NB4 (cell line): ENCODE measurements around the gene TDRD10.
A peak's percentile ranks its signal among the peaks of the same experiment; 100 is the strongest.

Experiments used
- DNase-seq: peaks from one replicate; pipeline ENCODE4 v3.0.0; 2010; ENCODE audit warnings: low read depth
- H3K4me3 ChIP-seq: one replicate; pipeline ENCODE4 v1.5.1; 2011; ENCODE audit warnings: mild to moderate bottlenecking, low read depth, low read length, moderate library complexity
- CTCF ChIP-seq: IDR thresholded peaks from one replicate; pipeline ENCODE4 v1.5.1; 2012; ENCODE audit warnings: low read depth, low read length
- MAX ChIP-seq: IDR thresholded peaks from 2 replicates; pipeline ENCODE4 v1.6.1; 2011; ENCODE audit warnings: low read depth, low read length
- MYC ChIP-seq: IDR thresholded peaks from 2 replicates; pipeline ENCODE4 v1.6.1; 2011; ENCODE audit warnings: low read depth, low read length
- POLR2A ChIP-seq: IDR thresholded peaks from 2 replicates; pipeline ENCODE4 v1.6.1; 2011; ENCODE audit warnings: mild to moderate bottlenecking; ENCODE audit not compliant: insufficient read length; ENCODE audit errors: extremely low read depth

The TDRD10 gene

DNA sequence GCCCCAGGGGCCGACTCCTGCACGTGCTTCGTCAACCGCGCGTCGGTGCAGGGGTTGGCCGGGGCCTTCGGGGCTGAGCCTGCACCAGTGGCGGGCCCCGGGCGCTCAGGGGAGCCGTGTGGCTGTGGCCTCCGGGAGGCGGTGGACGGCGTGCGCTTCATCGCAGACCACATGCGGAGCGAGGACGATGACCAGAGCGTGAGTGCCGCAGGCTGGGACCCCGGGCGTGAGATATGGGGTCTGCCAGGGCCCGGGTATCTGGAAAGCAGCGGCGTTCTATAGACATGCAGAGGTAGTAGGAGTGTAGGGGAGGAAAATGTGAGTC lies 69.9 kb downstream of the TDRD10 start:
- no peak overlapping the region for H3K4me3 ChIP-seq
- TF ChIP-seq MYC (no peak), POLR2A (no peak), MAX (no peak), CTCF (no peak)
- DNase-seq = no peak

- H3K4me3 ChIP-seq = no peak overlapping the region
- no peak for DNase-seq
- no peak for TF ChIP-seq MAX
- no peak for TF ChIP-seq POLR2A
- TF ChIP-seq MYC = no peak
- no peak for TF ChIP-seq CTCF
These were observed 70.6 kb downstream of the TDRD10 start for GRCh38 chr1:154572468-154573167.

DNA sequence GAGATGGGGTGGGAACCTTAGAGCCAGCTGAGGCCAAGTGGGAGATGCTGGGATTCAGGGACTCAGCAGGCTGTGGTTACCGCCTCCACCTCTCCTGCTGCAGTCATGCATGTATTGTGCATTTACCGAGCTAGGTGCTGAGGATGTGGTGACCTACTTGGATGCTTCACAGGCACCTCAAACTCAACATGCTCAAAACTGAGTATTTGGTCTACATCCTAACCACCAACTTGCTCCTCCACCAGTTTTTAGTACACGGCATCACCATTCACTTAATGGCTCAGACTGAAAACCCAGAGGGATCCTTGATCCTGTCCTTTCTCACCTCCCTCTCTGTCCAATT lies 71.1 kb downstream of the TDRD10 start:
- no peak overlapping the region for H3K4me3 ChIP-seq
- no peak for TF ChIP-seq POLR2A
- TF ChIP-seq MAX = no peak
- TF ChIP-seq MYC = no peak
- no peak for TF ChIP-seq CTCF
- DNase-seq = no peak

DNA sequence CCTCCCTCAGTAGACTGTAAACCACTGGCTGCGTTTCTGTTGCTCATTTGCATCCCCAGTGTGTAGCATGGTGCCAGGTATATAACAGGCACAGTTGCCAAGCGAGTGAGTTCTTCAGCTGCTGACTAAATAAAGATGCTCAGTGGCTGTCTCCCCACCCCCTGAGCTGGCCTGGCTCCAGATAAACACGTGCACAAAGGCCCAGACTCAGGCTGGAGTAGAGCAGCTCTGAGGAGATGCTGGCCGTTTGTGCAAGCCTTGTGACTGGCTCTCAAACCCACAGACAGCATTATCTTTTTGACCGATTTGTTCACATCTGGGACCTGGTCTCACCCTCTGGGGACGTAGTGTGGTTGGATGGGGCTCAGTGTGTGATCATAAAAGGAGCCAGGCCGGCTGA lies 72.7 kb downstream of the TDRD10 start:
- TF ChIP-seq MAX = no peak
- no peak for TF ChIP-seq MYC
- no peak for TF ChIP-seq CTCF
- no peak for TF ChIP-seq POLR2A
- no peak overlapping the region for H3K4me3 ChIP-seq
- peak; percentile 34 for DNase-seq

DNA sequence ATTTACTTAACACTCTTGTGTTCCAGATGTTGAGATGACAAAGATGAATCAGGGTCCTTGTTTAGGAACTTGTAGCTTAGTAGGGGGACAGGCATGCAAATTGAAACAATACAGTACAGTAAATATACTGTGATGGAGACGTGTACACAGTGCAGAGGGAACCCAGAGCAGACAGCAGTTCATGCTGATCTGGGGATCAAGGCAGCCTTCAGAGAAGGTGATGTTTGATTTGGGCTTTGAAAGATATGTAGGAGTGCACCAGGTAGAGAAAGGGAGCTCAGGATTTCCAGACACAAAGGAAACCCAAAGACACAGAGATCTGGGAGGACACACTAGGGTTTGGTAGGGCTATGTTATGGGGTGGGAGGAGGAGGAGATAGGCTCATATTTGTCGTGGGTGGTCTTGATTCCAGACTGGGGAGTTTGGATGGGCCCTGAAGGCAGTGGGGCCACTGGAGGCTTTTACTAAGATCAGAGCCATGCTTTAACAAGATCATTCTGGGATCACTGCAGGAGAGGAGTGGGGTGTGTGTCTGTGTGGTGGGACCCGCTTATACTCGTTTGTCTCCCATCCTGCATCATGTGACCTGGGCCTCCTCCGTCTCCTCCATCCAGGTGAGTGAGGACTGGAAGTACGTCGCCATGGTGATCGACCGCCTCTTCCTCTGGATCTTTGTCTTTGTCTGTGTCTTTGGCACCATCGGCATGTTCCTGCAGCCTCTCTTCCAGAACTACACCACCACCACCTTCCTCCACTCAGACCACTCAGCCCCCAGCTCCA lies 73.3 kb downstream of the TDRD10 start:
- TF ChIP-seq MAX = no peak
- no peak for TF ChIP-seq MYC
- TF ChIP-seq POLR2A = no peak
- TF ChIP-seq CTCF = no peak
- DNase-seq = no peak
- no peak overlapping the region for H3K4me3 ChIP-seq
